Large intestine (tissue), 3 donors: ENCODE results near the gene TSPO2. TPM values are rescaled to one million over a fixed set of nuclear protein-coding genes. Genes with fewer than 3 reads are reported as not detected.

Source experiments
- DNase-seq, 2 donors: peaks; one replicate each; pipeline versions ENCODE4 v3.0.0 to v3.0.0-alpha.2; 2013
- H3K27ac ChIP-seq: one replicate; pipeline ENCODE4 v1.5.1; 2013; ENCODE audit warnings: low read length
- H3K27me3 ChIP-seq: 2 replicates; pipeline ENCODE4 v1.6.1; 2013; ENCODE audit warnings: low read length; ENCODE audit not compliant: control insufficient read depth, insufficient read depth
- H3K36me3 ChIP-seq: 2 replicates; pipeline ENCODE4 v1.6.1; 2013; ENCODE audit warnings: low read length; ENCODE audit not compliant: control insufficient read depth, insufficient read depth
- H3K4me1 ChIP-seq: one replicate; pipeline ENCODE4 v1.6.1; 2013; ENCODE audit warnings: low read length; ENCODE audit not compliant: control insufficient read depth, insufficient read depth
- H3K4me3 ChIP-seq: one replicate; pipeline ENCODE4 v1.5.1; 2013; ENCODE audit warnings: low read length
- H3K9me3 ChIP-seq: one replicate; pipeline ENCODE4 v1.6.1; 2013; ENCODE audit warnings: mild to moderate bottlenecking, low read depth, low read length, moderate library complexity; ENCODE audit not compliant: control insufficient read depth
- WGBS: methylation state at CpG from one replicate; pipeline ENCODE4 v1.1.5; 2013; ENCODE audit warnings: low lambda C conversion rate; ENCODE audit not compliant: insufficient coverage; 5-methylcytosine and 5-hydroxymethylcytosine counted together
- polyA plus RNA-seq: library from polyadenylated mRNA; unstranded; fragments of 120-200 nt; gene quantifications from one replicate; pipeline ENCODE4 v1.2.1, GENCODE V29; 2013

TSPO2 gene
- polyA plus RNA-seq, 1 donor = 2.3 TPM

DNA sequence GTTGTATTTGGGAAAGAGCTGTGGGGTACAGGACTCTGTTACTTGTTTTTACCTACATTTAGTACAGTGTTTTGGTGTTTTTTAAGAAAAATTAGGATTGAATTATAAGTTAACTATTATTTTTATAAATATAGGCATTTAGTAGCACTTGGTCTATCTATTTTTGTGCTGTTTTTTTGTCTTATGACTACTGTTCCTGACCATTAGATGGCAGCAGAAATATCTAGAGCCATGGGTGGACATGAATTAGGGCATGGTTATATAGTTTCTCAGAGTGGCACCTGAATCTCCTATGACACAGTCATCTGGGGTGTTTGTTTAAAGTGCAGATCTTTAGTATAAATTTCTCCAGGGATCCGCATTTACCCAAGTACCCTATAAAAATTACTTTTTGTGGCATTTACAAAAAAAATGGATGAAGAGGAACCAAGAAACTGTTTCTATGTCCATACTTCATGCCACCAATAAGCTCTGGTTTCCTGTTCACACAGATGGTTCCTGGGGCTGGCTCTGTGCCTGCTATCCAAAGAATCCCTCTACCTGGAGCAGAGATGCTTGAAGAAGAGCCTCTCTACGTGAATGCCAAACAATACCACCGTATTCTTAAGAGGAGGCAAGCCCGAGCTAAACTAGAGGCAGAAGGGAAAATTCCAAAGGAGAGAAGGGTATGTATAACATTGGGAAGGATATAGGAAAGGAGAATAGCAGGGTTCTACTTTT, 50.3 kb downstream of the TSPO2 start:
- 100% methylated on average over 1 of the region's 4 CpGs for WGBS
- no peaks in the 10 kb centered on the region for H3K4me1 ChIP-seq
- H3K4me3 ChIP-seq = no peak overlapping the region
- H3K27ac ChIP-seq = no peak overlapping the region
- no peaks in the 10 kb centered on the region for H3K27me3 ChIP-seq
- peaks cover 81% of the 10 kb centered on the region for H3K36me3 ChIP-seq
- DNase-seq = no peak
- no peaks in the 10 kb centered on the region for H3K9me3 ChIP-seq

DNA sequence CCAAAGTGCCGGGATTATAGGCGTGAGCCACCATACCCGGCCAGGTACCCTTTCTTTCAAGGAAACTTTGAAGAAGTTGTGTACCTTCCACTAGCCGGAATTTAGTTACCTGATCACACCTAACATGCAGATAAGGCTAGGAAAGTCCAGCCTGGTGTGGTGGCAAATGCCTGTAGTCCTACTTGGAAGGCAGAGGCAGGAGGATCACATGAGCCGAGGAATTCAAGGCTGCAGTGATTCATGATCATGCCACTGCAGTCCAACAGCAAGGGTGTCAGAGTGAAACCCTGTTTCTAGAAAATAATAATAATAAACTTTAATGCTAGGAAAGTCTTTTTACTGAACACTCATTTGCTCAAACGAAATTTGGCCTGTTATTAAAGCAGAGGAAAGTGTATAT, 51.5 kb downstream of the TSPO2 start:
- DNase-seq = peak in 1 of 2 donors; percentile 9
- Histone ChIP-seq H3K27ac (peak overlapping the region; percentile 21), H3K4me1 (no peaks in the 10 kb centered on the region), H3K36me3 (peaks cover 85% of the 10 kb centered on the region), H3K4me3 (no peak overlapping the region), H3K27me3 (no peaks in the 10 kb centered on the region), H3K9me3 (no peaks in the 10 kb centered on the region)
- WGBS = 100% methylated on average over 1 of the region's 6 CpGs

Other genes with a start within 250 kb of the TSPO2 start
- gene UNC5CL, start 3.2 kb upstream of the TSPO2 start, polyA plus RNA-seq = 164 TPM
- gene APOBEC2, start 10.7 kb downstream of the TSPO2 start, polyA plus RNA-seq = 5.6 TPM
- gene OARD1, start 29.9 kb downstream of the TSPO2 start, polyA plus RNA-seq = 82.5 TPM
- gene NFYA, start 30.5 kb downstream of the TSPO2 start, polyA plus RNA-seq = 29.3 TPM
- gene TREML1, start 111.9 kb downstream of the TSPO2 start, polyA plus RNA-seq = 0.07 TPM
- 0.28 TPM for gene TREM2, start 120.6 kb downstream of the TSPO2 start, polyA plus RNA-seq
- gene TREML2, start 158.7 kb downstream of the TSPO2 start, polyA plus RNA-seq = 0.43 TPM
- gene TREML4, start 185.9 kb downstream of the TSPO2 start, polyA plus RNA-seq = not detected
- 0.06 TPM for gene TREM1, start 244.2 kb downstream of the TSPO2 start, polyA plus RNA-seq